Brain microvascular endothelial cell (primary cell): ENCODE results near the gene DDX5.
A peak's percentile ranks its signal among the peaks of the same experiment; 100 is the strongest.

Experiments used
- DNase-seq: peaks from one replicate; pipeline ENCODE4 v3.0.0-alpha.2; 2020
- H3K27ac ChIP-seq: fragments of 250-450 bp; sonication (Bioruptor Pico); 2 replicates; pipeline ENCODE4 v1.5.1; 2020; ENCODE audit warnings: mild to moderate bottlenecking, moderate library complexity
- H3K27me3 ChIP-seq: fragments of 250-450 bp; sonication (Bioruptor Pico); replicated peaks from 2 replicates; pipeline ENCODE4 v1.5.1; 2020; ENCODE audit warnings: mild to moderate bottlenecking
- H3K36me3 ChIP-seq: fragments of 250-450 bp; sonication (Bioruptor Pico); replicated peaks from 2 replicates; pipeline ENCODE4 v1.5.1; 2020; ENCODE audit warnings: mild to moderate bottlenecking
- H3K4me3 ChIP-seq: 2 replicates; pipeline ENCODE4 v1.5.1; 2011; ENCODE audit warnings: low read depth, mild to moderate bottlenecking, control low read depth, low read length, moderate library complexity
- CTCF ChIP-seq: IDR thresholded peaks from 2 replicates; pipeline ENCODE4 v1.5.1; 2011; ENCODE audit warnings: low read depth, mild to moderate bottlenecking, moderate library complexity, low read length, control low read depth, inconsistent platforms; ENCODE audit errors: missing control alignments
- in situ Hi-C: cut with HindIII; loops from 2 replicates; pipeline ENCODE4 v1.10.0; 2017; ENCODE audit warnings: low sequenced_read_pairs, low pct_ligation_motif_present

The DDX5 gene

GRCh38 chr17:64458756-64459155 is 47.3 kb downstream of the DDX5 start:
- H3K27ac ChIP-seq: no peak overlapping the region
- in situ Hi-C loops: no loop called here

GRCh38 chr17:64457156-64457555 is 48.9 kb downstream of the DDX5 start:
- in situ Hi-C loops: no loop called here
- TF ChIP-seq CTCF: no peak
- no peak overlapping the region for H3K4me3 ChIP-seq
- peak; percentile 67 for DNase-seq
- H3K27me3 ChIP-seq: no peaks in the 10 kb centered on the region
- H3K36me3 ChIP-seq: no peaks in the 10 kb centered on the region
- no peak overlapping the region for H3K27ac ChIP-seq

More at GRCh38 chr17:64458756-64459155, 47.3 kb downstream of the DDX5 start:
- no peaks in the 10 kb centered on the region for H3K36me3 ChIP-seq
- DNase-seq: no peak
- no peak for TF ChIP-seq CTCF
- no peaks in the 10 kb centered on the region for H3K27me3 ChIP-seq
- H3K4me3 ChIP-seq: no peak overlapping the region

- Histone ChIP-seq H3K4me3 (no peak overlapping the region), H3K27me3 (no peaks in the 10 kb centered on the region), H3K36me3 (no peaks in the 10 kb centered on the region), H3K27ac (no peak overlapping the region)
- TF ChIP-seq CTCF: no peak
- in situ Hi-C loops: no loop called here
- no peak for DNase-seq
Measured at GRCh38 chr17:64455993-64456885, 49.9 kb downstream of the DDX5 start.

- H3K27me3 ChIP-seq: no peaks in the 10 kb centered on the region
- DNase-seq: no peak
- in situ Hi-C loops: no loop called here
- H3K4me3 ChIP-seq: peak overlapping the region; percentile 13
- no peaks in the 10 kb centered on the region for H3K36me3 ChIP-seq
- no peak for TF ChIP-seq CTCF
- peak overlapping the region; percentile 81 for H3K27ac ChIP-seq
Measured at GRCh38 chr17:64449545-64449944, 56.5 kb downstream of the DDX5 start.

GRCh38 chr17:64448665-64449512 is 57.2 kb downstream of the DDX5 start, which contains the start of gene MILR1:
Gene MILR1 (plus strand): TSS chr17:64449115. CDS start chr17:64449169, 54 bp downstream.
- no peaks in the 10 kb centered on the region for H3K36me3 ChIP-seq
- H3K27ac ChIP-seq: peak within 1 kb of the TSS; percentile 81
- in situ Hi-C loops: no loop called here
- no peaks in the 10 kb centered on the region for H3K27me3 ChIP-seq
- peak within 1 kb of the TSS; percentile 13 for H3K4me3 ChIP-seq
- DNase-seq: peak; percentile 77
- no peak for TF ChIP-seq CTCF
